Activated T-helper 9 cell treated with anti-CD3 and anti-CD28 coated beads, Interleukin-2, amount 50 U/mL, for 16 hours (primary cell): Measurements from ENCODE around the gene POM121.
"Not testable (repeated sequence)": the region's sequence is repeated elsewhere in the genome, so short reads cannot be mapped to it uniquely, and the experiment has no call there.

Experiments used
- DNase-seq: peaks from one replicate; pipeline ENCODE4 v3.0.0-alpha.2; 2020; ENCODE audit warnings: low read depth

POM121 gene

DNA sequence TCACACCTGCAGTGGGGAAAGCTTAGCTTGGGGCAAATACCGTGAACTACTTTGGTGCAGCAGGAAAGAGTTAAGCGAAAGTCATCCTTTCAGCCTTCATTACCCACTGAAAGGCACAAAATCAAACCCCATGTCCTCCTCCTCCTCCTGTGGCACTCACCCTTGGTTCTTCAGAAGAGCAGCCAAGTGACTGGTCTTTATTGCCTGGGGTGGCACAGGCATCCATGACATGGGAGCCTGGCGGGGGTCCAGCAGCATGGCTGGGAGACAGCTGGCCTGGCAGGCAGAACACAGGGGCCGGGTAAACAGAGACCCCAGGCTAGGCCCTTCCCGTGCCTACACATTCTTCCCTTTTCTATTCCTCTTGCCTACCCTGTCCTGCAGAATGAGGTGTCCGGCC, 24.8 kb downstream of the POM121 start:
- not testable (repeated sequence) for DNase-seq

DNA sequence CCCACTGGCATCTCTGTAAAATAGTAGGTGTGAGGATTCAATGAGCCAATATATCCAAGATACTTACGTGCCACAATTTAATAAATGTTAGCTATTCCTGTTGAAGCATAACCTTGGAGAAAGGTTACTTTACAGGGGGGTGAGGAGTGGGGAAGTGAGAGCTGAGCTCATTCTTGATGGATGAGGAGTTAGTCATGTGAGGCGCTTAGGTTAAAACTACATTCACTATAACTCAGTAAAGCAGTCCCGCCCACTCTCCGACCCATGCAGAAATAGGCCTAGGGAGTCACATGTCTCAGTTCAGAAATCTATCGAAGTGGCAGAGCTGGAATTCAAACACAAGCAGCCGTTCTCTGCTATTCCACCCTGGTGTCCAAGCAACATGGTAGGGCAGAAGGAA, 25.5 kb downstream of the POM121 start:
- DNase-seq, result not testable (repeated sequence)

DNA sequence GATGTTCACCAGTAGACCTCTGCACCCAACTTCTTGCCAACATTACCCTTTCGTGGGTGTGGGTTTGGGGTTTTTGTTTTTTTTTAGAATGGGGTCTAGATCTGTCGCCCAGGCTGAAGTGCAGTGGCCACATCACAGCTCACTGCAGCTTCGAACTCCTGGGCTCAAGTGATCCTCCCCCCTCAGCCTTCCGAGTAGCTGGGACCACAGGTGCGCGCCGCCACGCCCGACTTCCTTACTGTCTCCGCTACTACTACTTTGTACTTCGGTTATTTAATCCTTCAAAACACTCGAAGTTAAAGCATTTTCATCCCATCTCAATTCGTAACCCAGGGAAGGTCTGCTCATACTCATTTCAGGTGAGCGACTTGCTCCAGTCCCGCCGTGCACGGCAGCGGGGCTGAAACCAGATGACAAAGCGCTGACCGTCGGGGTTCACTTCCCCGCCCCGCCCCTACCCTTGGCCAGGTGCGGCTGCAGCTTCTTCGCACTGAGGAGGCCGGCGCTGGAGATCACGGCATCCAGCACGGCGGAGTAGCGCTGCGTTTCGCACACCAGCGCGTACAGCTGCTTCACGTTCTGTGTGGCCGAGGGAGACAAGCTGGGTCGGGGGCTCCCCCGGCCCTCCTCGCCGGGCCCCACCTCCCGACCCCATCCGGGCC, 29.1 kb downstream of the POM121 start:
- DNase-seq, result not testable (repeated sequence)

DNA sequence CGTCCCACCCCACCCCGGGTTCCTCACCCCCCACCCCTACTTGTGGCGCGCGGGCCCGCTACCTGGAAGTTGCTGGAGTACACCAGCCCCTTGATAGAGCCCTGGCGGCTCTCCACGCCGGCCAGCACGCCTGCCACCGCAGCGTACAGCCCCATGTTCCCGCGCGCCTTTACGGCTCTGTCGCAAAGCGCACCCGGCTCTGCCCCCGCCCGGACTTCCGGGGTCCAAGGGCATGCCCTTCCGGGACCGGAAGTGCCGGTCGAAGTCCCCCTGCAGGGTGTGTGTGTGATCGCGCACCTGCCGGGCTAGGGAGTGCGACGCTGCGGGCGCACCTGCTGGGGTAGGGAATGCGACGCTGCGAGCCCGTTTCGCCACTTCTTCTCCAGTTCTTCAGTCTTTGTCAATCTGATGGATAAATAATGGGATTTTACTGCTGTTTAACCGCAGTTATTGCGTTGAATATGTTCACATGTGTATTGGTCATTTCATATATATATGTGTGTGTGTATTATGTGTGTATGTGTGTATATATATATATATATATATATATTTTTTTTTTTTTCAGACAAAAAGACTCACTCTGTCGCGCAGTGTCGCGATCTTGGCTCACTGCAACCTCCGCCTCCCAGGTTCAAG, 29.8 kb downstream of the POM121 start:
- not testable (repeated sequence) for DNase-seq

DNA sequence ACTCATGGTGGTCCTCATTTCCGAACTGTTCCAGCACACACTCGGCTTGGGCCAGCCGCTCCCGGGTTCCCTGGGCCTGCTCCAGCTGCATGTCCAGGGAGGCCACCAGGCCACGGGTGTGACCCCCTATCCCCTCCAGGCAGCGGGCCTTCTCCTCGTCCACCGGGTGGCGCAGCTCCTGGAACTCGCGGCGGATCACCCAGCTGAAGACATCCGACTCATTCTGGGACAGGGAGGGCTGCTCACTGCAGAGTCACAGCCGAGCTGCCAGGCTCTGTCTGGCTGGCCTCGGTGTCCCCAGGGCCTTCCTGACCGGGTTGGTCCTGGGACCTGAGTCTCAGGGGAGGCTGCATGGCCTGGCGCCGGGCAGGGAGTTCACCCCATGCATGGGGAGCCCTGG, 35.1 kb downstream of the POM121 start:
- DNase-seq, result not testable (repeated sequence)

DNA sequence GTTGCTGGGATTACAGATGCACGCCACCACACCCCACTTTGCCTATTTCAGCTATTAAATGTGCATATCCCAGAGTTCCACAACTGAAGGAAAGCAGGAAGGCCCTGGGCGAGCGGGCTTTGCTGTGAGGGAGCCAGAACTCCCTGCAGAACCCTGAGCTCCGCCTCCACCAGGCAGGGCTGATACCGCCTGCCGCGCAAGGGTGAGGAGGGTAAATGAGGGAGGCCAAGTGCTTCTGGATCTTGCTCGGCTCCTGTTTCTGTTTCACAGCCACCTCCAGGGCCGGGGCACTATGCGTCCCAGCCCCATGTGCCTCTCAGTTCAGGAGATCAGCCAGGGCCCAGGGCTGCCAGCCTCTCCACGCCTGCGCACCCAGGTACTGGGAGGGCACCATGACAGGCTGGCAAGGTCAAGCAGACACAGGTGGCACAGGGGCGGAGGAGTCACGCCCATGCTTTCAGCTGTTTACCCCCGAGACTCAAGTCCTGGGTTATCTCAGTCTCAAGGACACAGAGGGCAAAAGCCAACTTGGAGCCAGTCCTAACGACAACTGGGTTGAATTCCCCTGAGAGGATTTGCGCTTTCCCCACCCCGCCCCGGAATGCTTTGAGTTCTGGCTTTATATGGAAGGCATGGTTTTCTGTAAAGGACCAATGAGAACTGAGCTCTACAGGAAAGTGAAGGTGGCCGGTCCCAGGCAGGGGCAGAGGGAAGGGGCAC, 35.9 kb downstream of the POM121 start:
- DNase-seq, result not testable (repeated sequence)

DNA sequence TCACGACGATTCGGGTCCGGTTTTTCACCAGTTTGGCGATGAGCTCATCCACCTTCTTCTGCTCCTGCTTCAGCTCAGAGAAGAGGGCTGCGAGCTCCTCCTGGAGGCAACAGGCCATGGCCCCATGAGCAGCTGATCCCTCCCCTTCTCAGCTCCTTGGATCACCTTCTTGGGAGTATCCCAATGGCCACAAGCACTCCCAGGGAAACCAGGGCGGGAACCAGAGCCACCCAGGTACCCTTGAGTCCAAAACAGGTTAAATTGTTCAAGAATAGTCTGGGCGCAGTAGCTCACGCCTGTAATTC, 36.4 kb downstream of the POM121 start:
- not testable (repeated sequence) for DNase-seq

DNA sequence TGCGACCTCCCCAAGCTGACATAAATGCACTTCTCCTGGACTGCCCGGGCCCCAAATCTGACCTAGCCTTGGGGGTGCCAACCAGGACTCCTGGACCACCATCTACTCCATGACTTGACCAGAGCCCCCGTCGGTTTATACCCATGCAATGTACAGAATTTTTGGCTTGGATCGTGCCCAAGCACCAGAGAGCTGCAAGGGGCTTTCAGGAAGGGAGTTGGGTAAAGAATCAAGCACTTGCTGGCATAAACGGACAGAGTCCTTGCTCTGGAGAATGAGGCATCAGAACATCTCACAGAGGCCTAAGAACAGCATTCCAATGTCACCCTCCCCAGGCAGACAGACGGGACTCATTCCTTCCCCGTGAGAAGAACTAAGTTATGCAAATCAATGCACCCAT, 38.2 kb downstream of the POM121 start:
- DNase-seq, result not testable (repeated sequence)

DNA sequence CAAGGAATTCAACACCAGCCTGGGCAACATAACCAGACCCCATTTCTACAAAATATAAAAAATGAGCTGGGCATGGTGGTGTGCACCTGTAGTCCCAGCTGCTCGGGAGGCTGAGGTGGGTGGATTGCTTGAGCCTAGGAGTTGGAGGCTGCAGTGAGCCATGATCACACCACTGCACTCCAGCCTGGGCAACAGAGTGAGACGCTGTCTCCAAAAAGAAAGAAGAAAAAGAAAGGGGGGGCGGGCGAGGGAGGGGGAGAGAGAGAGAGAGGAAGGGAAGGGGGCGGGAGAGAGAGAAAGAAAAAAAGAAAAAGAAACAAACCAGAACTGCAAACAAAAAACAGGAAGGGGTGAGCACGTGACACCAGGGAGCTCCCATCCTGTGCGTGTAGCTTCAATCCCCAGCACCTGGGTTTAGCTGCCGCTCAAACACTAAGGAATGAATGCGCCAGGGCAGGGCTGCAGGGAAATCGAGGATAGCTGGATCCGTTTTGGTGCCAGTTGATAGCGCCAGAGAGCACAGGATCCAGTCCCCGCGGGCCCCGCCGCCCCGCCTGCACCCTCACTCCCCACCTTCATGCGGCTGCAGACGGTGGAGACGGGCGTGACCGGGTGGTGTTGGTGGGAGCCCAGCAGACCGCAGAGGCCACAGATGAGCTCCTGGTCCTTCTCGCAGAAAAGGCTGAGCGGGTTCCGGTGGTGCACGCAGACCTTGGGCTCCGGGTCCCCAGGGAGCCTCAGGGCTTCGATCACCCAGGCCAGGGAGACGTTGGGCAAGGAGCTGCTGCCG, 40.5 kb downstream of the POM121 start:
- not testable (repeated sequence) for DNase-seq

DNA sequence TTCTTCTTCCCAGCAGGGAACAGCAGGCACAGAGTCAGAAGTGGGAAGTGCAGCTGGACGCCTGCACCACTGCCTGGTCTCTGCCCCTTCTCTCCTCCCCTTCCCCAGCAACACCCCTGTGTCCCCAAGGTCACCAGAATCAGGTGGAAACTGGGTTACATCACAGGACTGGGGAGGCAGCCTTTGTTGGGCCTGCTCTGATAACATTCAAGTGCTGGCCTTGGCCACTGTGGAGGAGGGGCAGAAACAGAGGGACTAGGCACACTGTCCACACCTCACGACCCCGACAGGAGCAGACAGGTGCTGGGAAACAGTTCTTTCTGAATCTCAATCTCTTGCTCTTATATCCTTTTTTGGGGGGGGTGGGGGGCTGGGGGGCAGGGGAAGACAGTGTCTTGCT, 42.0 kb downstream of the POM121 start:
- not testable (repeated sequence) for DNase-seq

DNA sequence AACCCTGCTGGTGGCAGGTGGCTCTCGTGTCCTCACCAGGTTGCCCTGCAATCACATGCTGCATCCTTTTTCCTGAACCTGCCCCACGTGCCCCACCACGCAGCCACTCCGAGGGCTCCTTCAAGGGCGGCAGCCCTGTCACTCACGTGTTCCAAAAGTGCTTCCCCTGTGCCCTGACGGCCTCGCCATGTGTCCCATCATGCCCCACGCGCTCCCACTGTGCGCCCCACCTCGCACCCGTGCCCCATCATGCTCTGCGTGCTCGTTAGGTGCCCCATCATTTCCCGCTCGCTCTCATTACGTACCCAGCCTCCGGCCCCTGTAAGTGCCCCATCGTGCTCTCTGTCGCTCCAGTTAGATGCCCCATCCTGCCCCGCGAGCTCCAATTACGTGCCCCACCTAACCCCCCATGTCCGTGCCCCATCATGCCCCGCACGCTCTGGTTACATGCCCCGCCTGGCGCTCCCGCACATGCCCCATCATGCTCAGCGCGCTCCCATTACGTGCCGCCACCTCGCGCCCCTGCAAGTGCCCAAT, 44.2 kb downstream of the POM121 start, which contains the start of gene TRIM74:
TRIM74 (minus strand) TSS at position 487 of the 537 bp plus-strand sequence. CDS start 3,309 bp downstream, outside the sequence.
- not testable (repeated sequence) for DNase-seq

DNA sequence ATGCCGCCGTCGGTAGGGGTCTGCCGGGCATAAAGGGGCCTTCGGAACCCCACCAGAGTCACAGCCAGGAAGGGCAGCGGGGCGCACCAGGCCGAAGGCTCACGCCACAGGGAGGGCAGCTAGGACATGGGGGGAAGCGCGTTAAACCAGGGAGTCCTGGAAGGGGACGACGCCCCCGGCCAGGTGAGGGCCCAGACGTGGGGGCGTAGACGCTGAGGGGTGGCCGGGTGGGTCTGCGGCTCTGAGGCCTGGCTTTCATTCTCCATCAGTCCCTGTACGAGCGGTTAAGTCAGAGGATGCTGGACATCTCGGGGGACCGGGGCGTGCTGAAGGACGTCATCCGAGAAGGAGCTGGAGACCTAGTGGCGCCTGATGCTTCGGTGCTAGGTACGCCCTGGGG, 44.8 kb downstream of the POM121 start:
- not testable (repeated sequence) for DNase-seq

DNA sequence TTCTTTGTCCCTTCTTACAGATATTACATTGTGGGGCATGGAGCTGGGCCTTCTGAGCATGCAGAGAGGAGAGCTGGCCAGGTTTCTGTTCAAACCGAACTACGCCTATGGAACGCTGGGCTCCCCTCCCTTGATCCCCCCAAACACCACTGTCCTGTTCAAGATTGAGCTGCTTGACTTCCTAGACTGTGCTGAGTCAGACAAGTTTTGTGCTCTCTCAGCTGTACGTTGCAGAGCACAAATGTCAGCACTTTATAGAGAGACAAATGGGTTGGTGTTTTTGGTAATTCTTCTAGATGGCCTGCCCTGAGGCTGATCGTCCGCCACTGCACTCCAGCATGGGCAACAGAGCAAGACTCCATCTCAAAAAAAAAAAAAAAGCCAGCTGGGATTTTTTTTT, 46.6 kb downstream of the POM121 start:
- not testable (repeated sequence) for DNase-seq

DNA sequence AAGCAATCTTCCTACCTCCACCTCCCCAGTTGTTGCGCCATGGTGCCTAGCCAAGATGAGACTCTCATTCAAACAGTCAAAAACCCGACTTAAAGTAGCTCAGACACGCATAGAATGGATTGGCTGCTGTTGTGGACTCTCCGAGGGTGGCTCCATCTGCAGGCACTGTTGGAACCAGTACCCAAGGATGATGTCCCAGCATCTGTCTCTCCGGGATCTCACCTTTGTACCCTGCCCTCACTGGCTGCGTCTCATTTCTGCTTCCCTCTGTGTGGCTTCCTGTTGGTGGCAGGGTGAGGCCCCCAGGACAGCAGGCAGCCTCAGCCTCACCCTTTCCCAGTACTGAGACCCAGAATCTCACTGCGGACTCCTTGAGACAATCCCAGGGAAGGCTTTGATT, 49.9 kb downstream of the POM121 start:
- not testable (repeated sequence) for DNase-seq

DNA sequence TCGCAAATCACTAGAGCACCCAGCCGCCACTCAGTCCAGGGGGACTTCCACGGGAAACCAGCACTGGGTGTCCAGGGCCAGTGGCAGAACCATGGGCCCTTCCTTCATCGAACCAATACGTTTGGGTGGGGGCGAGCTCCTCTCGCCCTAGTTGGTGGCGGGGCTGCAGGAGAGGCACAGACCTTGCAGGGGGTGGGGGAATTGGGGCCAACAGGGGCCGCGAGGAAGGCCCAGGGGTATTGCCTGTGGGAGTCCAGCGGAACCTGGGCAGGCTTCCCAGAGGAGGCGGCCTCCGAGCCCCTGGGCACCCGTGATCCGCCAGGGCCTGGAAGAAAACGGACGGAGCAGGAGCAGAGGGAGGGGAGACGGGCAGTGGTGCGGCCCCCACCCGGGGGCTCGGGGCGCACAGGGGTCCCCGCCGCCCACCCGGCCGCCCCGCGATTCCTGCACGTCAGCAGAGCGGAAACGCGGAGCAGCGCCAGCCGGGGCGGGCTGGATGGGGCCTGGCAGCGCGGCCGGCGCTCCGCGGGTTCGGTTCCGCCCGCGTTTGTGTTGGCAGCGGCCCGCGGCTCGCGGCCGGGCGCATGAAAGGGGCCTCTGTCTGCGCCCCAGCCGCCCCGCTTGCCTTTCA, 50.9 kb downstream of the POM121 start:
- DNase-seq, result not testable (repeated sequence)

DNA sequence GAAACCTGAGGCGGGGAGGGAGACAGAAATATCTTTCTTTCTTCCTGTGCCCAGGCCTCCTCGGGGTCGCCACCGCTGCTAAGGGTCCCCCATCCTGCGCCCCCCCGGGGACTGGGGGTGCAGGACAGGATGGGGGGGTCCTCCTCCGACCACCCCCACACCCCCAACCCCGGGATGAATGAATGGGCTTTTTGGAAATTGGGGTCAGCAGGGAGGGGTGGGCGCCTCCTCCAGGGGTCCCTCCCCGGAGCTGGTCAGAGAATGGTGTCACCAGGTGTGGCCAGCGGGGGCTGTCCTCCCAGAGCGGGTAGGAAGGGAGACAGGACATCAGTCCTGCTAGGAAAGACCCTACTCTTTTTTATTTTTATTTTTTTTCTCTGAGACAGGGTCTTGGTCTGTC, 51.5 kb downstream of the POM121 start:
- DNase-seq, result not testable (repeated sequence)

DNA sequence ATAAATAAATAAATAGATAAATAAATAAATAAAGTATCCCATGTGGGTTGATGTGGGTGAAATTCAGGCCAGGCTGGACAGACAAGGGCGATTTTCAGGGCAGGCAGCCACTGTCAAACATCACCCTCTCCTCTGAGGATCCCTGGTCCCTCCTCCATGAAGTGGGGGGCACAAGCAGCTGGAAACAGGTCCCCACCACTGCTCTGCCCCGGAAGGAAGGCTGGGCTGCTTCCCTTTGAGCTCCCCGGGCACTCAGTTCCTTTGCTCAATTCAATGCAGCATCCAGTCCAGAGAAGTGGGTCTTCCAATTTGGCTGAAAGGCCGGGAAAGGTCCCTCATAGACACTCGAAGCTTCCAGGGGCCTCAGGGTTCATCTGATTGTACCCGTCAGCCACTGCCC, 55.5 kb downstream of the POM121 start:
- not testable (repeated sequence) for DNase-seq

DNA sequence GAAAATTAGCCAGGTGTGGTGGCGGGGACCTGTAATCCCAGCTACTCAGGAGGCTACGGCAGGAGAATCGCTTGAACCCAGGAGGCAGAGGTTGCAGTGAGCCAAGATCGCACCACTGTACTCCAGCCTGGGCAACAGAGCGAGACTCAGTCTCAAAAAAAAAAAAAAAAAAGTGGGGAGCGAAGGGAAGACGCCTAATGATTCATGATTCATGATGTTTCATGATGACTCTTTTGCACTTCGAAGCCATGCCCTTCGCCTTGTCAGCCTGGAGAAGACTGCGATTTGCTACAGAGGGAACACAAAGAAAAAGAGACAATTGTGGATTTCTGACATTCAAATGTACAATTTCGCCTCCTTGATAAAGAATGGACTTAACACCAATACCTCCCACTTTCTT, 57.2 kb downstream of the POM121 start:
- not testable (repeated sequence) for DNase-seq

DNA sequence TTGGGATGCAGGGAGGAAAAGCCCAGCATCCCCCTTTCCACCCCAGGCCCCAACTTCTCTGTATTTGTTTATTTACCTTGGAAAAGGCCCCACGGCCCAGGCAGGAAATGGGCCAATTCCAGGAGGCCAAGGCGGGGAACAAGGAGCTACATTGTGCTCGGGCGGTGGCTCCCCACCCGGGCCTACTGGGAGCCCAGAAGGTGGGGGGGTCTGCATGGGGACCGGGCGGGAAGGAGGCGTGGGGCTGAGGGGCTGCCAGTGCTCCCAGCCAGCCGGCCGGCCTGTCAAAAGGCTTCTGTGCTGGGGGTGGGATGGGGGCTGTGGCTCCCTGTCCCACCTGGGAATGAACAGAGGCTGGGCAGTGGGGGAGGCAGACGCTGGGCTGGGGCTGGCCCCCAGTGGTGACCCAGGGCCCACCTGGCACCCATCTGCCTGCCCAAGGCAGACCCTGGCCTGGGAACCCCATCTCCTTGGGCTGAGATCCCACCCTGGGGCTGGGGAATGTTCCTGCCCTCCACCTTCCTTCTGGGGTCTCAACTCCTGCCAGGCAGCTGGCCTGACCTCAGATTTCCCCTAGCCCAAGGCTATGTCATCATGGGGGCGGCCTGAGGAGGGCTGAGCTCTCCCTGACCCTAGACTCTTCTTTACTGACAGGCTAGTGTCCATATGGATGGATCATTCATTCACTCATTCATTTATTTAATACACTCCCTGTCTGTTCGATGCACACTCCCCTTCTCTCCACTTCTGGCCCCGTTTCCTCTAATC, 65.4 kb downstream of the POM121 start:
- DNase-seq, result not testable (repeated sequence)

DNA sequence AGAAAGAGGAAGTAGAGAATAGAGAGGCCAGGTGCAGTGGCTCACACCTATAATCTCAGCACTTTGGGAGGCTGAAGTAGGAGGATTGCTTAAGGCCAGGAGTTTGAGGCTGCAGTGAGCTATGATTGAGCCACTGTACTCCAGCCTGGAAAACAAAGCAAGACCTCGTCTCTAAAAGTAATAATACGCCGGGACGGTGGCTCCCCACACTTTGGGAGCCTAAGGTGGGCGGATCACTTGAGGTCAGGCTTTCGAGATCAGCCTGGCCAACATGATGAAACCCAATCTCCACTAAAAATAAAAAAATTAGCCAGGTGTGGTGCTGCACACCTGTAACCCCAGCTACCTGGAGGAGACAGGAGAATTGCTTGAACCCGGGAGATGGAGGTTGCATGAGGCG, 70.6 kb downstream of the POM121 start:
- not testable (repeated sequence) for DNase-seq

DNA sequence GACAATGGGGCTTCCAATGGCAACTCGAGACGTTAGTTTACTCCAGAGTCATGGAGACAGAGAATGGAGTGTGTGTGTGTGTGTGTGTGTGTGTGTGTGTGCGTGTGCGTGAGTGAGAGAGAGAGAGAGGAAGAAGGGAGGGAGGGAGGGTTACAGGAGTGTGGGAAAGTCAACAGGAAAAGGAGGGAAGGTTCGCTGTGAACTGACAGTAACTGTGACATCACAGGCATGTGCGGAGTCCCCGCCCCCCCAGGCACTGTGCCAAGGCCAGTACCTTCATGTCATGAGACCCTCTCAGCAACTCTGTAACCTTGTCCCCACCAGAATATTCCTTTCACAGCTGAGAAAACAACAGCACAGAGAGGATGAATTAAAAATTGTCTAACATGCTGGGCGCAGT, 72.6 kb downstream of the POM121 start:
- DNase-seq, result not testable (repeated sequence)
